Right kidney (tissue), 1 donor: Measurements from ENCODE around the gene PCP2.
A peak's percentile ranks its signal among the peaks of the same experiment; 100 is the strongest.
"Not testable (repeated sequence)": the region's sequence is repeated elsewhere in the genome, so short reads cannot be mapped to it uniquely, and the experiment has no call there.

Experiments
- DNase-seq: peaks from one replicate; pipeline ENCODE4 v3.0.0-alpha.2; 2016

PCP2 gene

GRCh38 chr19:7661744-7662538, 28.4 kb upstream of the PCP2 start:
- no peak for DNase-seq

DNA sequence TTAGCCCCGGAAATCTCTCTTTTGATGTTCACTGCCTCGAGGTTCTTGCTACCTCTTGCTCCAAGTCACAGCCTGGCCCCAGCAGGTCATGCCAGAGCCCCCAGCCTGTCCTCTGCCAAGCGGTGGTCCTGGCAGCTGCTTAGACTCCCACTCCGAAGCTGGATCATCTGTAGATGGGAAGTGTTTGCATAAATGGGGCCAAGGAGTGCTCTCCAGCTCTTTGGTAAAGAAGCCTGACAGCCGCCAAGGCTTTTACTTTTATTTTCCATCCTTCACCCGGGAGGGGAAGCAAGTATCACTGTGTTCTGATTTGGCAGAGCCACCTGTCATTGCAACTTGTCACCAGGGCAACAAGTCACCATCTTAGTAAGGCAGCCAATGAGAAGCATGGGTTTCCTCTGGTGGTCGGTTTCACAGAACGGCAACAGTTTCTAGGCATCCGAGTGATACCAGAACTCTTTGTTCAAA, 24.7 kb upstream of the PCP2 start:
- DNase-seq = no peak

- no peak for DNase-seq
Measured at GRCh38 chr19:7657131-7657751, 23.7 kb upstream of the PCP2 start.

GRCh38 chr19:7655581-7655980, 22.1 kb upstream of the PCP2 start:
- no peak for DNase-seq

- DNase-seq = no peak
Measured at GRCh38 chr19:7654401-7654800, 20.9 kb upstream of the PCP2 start.

GRCh38 chr19:7652061-7652641, 18.6 kb upstream of the PCP2 start:
- DNase-seq = peak; percentile 64

GRCh38 chr19:7650148-7650547, 16.6 kb upstream of the PCP2 start:
- DNase-seq = no peak

DNA sequence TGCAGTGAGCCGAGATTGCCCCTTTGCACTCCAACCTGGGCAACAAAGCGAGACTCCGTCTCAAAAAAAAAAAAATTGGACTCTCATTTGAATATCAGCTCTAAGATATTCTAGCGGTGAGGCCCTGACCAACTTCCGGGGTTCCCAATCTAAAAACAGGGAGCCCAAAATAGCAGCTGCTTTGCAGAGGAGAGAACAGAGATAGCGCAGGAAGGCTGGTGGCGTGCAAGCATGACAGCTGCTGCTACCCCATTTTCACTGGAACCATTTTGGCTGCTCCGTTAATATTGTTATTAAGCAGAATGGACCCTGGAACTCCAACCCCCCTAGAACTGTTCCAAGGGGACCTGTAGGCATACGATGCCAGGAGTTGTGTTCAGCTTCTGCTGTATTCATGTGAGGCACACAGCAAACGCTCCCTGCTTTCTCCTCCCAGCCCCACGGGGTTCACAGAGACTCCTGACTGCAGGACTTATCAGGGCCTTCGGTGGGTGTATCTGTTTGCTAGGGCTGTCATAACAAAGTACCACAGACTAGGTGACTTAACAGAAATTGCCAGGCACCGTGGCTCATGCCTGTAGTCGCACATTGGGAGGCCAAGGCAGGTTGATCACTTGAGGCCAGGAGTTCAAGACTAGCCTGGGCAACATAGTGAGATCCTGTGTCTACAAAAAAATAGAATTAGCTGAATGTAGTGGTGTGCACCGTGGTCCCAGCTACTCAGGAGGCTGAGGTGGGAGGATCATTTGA, 14.9 kb upstream of the PCP2 start:
- no peak for DNase-seq

- no peak for DNase-seq
Measured at GRCh38 chr19:7647156-7647555, 13.6 kb upstream of the PCP2 start.

- DNase-seq = no peak
Measured at GRCh38 chr19:7646426-7646700, 12.8 kb upstream of the PCP2 start.

DNA sequence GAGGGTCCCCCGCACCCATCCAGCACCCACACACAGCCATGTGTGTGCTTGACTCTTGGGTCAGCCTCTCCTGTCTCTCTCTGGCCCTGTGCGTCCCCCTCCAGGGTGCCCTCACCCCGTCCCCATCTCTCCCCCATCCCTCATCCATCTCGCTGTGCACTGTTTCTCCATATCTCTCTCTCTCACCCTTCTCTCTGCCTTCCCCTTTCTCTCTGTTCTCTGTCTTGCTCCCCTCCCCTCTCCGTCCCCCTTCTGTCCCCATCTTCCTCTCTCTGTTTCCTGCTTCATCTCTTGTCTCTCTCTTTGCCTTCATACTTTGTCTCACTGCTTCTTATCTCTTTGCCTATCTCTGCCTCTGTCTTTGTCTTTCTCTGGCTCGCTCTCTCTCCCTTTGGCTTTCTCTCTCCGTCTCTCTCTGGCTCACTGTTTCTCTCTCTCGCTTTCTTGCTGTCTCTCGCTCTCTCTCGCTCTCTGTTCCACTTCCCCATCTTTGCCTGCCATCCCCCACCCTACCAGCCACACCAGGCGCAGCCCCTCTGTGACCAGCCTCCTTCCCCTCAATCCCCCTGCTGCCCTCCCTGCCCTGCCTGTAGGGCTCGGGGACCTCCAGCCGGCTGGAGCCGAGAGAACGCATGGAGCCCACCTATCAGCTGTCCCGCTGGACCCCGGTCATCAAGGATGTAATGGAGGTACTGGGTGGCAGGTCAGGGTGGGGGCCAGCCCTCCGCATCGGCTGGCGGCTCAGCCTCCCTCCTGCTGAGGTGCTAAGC, 12.3 kb upstream of the PCP2 start:
- DNase-seq = no peak

- no peak for DNase-seq
Measured at GRCh38 chr19:7645163-7645562, 11.6 kb upstream of the PCP2 start.

- DNase-seq = no peak
Measured at GRCh38 chr19:7644550-7644877, 11.0 kb upstream of the PCP2 start.

GRCh38 chr19:7643629-7644549, 10.4 kb upstream of the PCP2 start:
- not testable (repeated sequence) for DNase-seq

- DNase-seq = no peak
Measured at GRCh38 chr19:7643031-7643415, 9.5 kb upstream of the PCP2 start.

DNA sequence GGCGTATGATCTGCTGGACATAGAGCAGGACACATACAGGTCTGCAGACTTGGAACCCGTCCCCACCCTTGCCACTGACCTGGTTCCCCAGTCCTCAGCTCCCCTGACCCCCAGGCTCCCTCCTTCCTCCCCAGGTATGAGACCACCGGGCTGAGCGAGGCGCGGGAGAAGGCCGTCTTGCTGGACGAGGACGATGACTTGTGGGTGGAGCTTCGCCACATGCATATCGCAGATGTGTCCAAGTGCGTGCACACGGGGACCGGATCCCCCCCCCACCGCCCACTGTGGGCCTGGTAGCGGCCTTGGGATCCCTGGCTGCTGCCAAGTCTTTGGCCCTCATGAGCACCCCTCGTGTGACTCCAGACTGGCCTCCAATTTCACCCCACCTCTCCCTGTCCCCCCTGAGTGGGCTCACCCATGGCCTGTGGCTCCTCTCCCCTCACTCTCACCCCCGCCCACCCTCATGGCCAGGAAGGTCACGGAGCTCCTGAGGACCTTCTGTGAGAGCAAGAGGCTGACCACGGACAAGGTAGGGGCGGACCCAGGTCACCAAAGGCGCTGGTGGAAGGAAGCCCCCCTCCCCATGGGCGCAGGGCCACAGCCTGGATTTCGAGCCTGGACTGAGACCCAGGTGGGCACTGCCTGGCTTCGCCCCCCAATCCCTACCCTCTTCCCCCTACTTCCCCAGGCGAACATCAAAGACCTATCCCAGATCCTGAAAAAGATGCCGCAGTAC, 8.9 kb upstream of the PCP2 start:
- no peak for DNase-seq

- DNase-seq = no peak
Measured at GRCh38 chr19:7641290-7642276, 8.1 kb upstream of the PCP2 start.

- DNase-seq = no peak
Measured at GRCh38 chr19:7640803-7641202, 7.3 kb upstream of the PCP2 start.

DNA sequence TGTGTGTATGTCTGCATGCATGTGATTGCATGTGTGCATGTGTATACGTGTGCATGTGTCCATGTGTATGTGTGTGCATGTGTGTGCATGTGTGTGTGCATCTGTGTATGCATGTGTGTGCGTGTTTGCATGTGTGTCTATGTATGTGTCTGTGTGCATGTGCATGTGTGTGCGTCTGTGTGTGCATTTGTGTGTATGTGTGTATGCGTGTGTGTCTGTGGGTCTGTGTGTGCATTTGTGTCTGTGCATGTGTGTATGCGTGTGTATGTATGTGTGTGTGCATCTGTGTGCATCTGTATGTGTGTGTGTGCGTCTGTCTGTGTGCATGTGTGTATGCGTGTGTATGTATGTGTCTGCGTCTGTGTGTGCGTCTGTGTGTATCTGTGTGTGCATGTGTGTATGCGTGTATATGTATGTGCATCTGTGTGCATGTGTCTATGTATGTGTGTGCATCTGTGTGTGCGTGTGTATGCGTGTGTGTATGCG, 6.4 kb upstream of the PCP2 start:
- no peak for DNase-seq
